LNCaP clone FGC (cell line): ENCODE measurements around the gene TWSG1.

Source experiments
- DNase-seq: peaks from one replicate; pipeline ENCODE4 v3.0.0-alpha.2; 2011; ENCODE audit warnings: low read depth
- H3K4me3 ChIP-seq: 2 replicates; pipeline ENCODE4 v1.5.1; 2011; ENCODE audit warnings: mild to moderate bottlenecking, low read depth, low read length, control low read depth
- TF ChIP-seq, protein P1 (sequence below): IDR thresholded peaks from 2 replicates; pipeline ENCODE4 v1.5.1; 2012; ENCODE audit warnings: mild to moderate bottlenecking; ENCODE audit not compliant: control insufficient read depth, insufficient read depth; ENCODE audit errors: extremely low read depth

TWSG1 gene

DNA sequence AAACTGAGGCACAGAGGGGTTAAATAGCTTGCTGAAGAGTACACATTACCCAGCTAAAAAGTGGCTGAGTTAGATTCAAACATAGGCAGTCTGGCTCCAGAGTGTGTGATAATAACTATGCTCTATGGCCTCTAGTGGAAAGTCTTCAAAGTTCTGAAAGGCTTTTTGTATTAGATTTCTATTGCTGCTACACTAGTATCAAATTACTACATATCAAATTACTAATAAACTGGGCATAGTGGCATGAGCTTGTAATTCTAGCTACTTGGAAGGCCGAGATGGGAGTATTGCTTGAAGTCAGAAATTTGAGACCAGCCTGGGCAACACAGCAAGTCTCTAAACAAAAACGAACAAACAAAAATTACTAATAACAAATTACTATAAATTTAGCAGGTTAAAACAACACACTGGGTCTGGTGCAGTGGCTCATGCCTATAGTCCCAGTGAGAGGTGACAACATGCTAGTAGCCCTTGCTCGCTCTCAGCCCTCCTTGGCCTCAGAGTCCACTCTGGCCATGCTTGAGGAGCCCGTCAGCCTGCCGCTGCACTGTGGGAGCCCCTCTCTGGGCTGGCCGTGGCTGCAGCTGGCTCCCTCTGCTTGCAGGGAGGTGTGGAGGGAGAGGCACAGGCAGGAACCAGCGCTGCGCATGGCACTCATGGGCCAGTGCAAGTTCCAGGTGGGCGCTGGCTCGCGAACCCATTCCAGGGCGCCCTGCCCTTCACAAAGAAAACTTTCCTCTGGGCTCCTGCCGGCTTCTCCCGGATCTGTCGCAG lies 38.2 kb upstream of the TWSG1 start:
- TF ChIP-seq, protein P1, sequence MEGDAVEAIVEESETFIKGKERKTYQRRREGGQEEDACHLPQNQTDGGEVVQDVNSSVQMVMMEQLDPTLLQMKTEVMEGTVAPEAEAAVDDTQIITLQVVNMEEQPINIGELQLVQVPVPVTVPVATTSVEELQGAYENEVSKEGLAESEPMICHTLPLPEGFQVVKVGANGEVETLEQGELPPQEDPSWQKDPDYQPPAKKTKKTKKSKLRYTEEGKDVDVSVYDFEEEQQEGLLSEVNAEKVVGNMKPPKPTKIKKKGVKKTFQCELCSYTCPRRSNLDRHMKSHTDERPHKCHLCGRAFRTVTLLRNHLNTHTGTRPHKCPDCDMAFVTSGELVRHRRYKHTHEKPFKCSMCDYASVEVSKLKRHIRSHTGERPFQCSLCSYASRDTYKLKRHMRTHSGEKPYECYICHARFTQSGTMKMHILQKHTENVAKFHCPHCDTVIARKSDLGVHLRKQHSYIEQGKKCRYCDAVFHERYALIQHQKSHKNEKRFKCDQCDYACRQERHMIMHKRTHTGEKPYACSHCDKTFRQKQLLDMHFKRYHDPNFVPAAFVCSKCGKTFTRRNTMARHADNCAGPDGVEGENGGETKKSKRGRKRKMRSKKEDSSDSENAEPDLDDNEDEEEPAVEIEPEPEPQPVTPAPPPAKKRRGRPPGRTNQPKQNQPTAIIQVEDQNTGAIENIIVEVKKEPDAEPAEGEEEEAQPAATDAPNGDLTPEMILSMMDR: no peak
- peak; percentile 53 for DNase-seq
- no peak overlapping the region for H3K4me3 ChIP-seq

DNA sequence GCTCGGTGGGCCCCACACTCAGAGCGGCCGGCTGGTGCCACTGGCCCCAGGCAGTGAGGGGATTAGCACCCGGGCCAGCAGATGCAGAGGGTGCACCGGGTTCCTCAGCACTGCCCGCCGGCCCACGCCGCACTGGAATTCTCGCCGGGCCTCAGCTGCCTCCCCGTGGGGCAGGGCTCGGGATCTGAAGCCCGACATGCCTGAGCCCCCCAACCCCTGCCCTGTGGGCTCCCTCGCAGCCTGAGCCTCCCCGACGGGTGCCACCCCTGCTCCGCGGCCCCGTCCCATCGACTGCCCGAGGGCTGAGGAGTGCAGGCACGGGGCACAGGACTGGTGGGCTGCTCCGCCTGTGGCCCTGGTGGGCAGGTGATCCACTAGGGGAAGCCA lies 37.6 kb upstream of the TWSG1 start:
- DNase-seq: no peak
- TF ChIP-seq, protein P1: no peak
- no peak overlapping the region for H3K4me3 ChIP-seq

DNA sequence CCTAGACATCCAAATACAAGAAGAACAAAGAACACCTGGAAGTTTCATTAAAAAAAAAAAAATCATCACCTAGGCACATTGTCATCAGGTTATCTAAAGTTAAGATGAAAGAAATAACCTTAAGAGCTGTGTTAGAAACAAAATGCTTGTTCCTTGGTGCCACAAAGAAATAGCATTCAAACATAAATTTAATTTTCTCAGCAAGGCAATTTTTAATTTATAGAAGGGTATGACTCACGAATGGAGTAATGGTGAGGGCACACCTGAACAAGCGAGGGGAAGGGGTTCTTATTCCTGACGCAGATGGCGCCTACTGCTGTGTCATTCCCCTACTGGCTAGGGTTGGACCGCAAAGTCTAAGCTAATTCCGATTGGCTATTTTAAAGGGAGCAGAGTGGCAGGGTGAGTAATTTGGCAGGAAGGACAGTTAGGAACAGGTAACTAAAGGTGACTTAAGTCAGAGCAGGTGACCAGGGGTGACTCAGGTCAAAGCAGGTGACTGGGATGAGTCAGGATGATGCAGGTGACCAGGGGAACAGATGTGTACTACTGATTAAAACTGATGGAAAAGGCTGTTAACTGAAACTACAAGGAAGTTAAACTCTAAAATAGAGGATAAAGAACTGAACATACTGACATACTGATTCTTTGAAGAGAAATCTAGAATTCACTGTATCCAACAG lies 30.0 kb upstream of the TWSG1 start:
- no peak overlapping the region for H3K4me3 ChIP-seq
- TF ChIP-seq, protein P1: no peak
- DNase-seq: no peak

DNA sequence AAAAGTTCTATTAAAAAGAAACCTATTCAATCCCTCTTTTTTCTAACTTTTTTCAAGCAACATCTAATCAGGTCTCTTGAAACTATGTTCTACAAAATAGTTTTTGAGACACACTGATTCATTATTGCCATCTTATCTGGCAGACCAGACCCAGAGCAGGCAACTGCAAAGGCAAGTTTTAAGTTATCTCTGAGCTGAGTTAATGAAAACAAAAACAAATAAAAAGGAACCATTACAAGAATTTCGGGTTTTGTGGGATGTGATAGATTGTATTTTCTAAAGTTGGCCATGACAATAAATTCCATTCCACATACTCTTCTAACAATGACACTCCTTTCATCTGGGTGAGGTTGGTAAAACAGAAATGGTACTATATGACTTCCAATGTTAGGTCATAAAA lies 15.2 kb upstream of the TWSG1 start:
- DNase-seq: no peak
- H3K4me3 ChIP-seq: no peak overlapping the region
- TF ChIP-seq, protein P1: no peak

DNA sequence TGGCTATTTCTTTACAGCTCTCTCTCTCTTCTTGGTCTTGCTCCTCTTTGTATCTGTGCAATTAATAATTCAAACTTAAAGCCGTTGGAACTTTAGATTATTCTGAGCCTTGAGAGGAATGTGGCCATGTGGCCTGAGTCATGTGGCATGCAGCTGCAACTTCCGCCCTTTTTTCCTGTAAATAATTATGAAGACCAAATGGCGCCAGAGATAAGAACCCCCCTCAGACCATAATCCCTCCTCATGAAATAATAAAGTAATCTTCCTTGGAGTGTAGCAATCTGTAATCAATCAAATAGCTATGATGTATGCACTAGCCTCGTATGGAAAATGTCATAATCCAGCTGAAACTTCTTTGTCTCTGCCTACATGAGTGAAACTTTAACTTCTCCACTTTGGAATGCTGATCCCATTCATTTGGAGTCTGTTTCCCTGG lies 13.5 kb upstream of the TWSG1 start:
- TF ChIP-seq, protein P1: no peak
- DNase-seq: no peak

DNA sequence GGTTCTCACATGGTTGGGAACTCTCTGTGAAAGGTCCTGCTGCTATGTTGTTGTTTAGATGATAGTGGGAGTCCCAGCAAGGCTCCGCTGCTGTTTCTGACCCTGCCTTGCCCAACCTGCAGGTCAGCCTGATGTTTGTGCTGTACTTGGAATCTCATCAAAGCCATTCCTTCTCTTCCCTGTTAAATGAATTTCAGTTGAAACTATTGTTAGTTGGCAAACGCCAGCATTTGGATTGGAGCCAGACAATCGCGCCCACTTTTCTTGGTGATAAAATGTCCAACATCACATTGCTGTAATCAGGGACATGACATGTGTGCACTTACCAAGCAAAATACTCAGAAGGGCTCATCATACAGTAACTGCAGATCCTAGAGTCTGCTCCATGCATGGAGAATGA lies 12.8 kb upstream of the TWSG1 start:
- no peak for DNase-seq
- no peak overlapping the region for H3K4me3 ChIP-seq
- TF ChIP-seq, protein P1: no peak

More for the DNA sequence above, 13.5 kb upstream of the TWSG1 start:
- no peak overlapping the region for H3K4me3 ChIP-seq

DNA sequence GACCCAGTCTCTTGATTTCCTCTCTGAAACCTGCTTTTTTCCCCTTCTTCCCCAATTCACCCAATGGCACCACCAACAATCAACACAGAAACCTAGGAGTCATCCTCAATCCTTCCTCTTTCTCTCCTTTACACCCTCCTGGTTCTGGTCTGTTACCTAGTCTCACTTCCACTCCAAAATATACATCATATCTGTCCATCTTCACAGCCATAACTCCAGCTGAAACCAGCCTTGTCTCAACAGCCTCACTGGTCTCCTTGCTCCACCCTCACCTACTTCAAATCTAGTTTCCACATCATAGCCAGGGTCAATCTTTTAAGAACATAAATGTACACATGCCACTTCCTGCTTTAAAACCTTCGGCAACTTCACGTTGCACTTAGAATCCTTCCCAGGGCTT lies 11.8 kb upstream of the TWSG1 start:
- TF ChIP-seq, protein P1: no peak
- no peak overlapping the region for H3K4me3 ChIP-seq
- DNase-seq: no peak
